Thoracic aorta (tissue), 2 donors: ENCODE data around the gene DNAJC11. TPM values are rescaled to one million over a fixed set of nuclear protein-coding genes. Genes with fewer than 3 reads are reported as not detected.
"Not testable (repeated sequence)": the region's sequence is repeated elsewhere in the genome, so short reads cannot be mapped to it uniquely, and the experiment has no call there.

Experiments
- ATAC-seq: fragments of 150-250 bp; one replicate; pipeline ENCODE4 v1.8.0; 2017; ENCODE audit warnings: low read depth; ENCODE audit not compliant: insufficient number of reproducible peaks, low FRiP score
- DNase-seq: peaks from one replicate; pipeline ENCODE4 v3.0.0-alpha.2; 2020; ENCODE audit warnings: low spot score
- H3K27ac ChIP-seq, 2 donors: fragments of 200-600 bp; sonication (generic); 1 replicate in 1 of 2; 2 replicates in 1 of 2; pipeline ENCODE4 v1.5.1; 2016; ENCODE audit warnings: mild to moderate bottlenecking in 2 of 2, moderate library complexity in 2 of 2
- H3K27me3 ChIP-seq: fragments of 200-600 bp; sonication (generic); replicated peaks from 2 replicates; pipeline ENCODE4 v1.6.0; 2016; ENCODE audit warnings: mild to moderate bottlenecking; ENCODE audit not compliant: insufficient read depth
- H3K36me3 ChIP-seq: fragments of 200-600 bp; sonication (generic); one replicate; pipeline ENCODE4 v1.5.1; 2016
- H3K4me1 ChIP-seq, 2 donors: fragments of 200-600 bp; sonication (generic); 1 replicate in 1 of 2; 2 replicates in 1 of 2; pipeline versions ENCODE4 v1.5.1 to v1.6.0; 2016; ENCODE audit warnings: low read depth in 2 of 2, mild to moderate bottlenecking in 1 of 2; ENCODE audit not compliant: control insufficient read depth in 1 of 2
- H3K4me3 ChIP-seq: fragments of 200-600 bp; sonication (generic); 2 replicates; pipeline ENCODE4 v1.5.1; 2016; ENCODE audit warnings: mild to moderate bottlenecking
- H3K9me3 ChIP-seq: fragments of 200-600 bp; sonication (generic); 2 replicates; pipeline ENCODE4 v1.5.1; 2016
- total RNA-seq, 2 donors: library from RNA; depleted of rRNA; stranded (reverse); fragments of >200 nt; gene quantifications; one replicate each; pipeline versions ENCODE4 v1.1.0 to v1.2.3, GENCODE V29; 2016
- TF ChIP-seq, protein P1 (sequence below): fragments of 200-600 bp; sonication (generic); IDR thresholded peaks from one replicate; pipeline ENCODE4 v1.5.1; 2019; ENCODE audit warnings: antibody characterized with exemption

The DNAJC11 gene
- total RNA-seq, 2 donors from 2014 or later, result 19.4 to 40.4 TPM

DNA sequence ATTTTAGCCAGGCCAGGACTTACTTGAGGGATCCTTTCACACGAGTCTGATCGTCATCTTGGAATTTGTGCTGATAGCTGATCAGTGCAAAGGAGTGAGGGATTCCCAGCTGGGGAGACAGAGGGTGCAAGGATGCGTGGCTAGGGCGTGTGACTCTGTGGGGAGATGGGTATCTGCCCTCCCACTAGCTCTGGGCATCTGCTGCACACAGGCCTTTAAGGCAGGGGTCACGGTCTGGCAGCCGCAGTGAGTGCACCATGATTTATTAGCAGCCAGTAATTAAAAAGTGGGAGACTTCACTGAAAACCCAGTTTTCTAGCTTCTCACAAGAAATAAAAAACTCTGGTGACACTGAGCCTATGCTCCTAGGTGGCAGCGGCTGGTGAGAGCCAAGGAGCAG is 56.6 kb downstream of the DNAJC11 start:
- H3K4me1 ChIP-seq, result no peaks in the 10 kb centered on the region

DNA sequence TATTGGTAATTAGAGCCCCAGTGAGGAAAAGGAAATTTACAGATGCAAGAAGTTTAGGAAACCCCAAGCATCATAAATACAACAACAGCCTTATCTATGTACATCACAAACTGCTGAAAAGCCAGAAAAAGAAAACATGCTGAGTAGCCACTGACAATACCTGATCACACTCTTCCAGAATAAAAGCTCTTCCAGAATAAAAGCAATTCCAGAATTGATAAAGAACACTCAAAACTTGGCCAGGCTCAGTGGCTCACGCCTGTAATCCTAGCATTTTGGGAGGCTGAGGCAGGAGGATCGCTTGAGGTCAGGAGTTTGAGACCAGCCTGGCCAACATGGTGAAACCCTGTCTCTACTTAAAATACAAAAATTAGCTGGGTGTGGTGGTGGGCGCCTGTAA is 60.7 kb downstream of the DNAJC11 start:
- H3K36me3 ChIP-seq, result peaks cover 35% of the 10 kb centered on the region

More for the DNA sequence above, 56.6 kb downstream of the DNAJC11 start:
- TF ChIP-seq, protein P1, sequence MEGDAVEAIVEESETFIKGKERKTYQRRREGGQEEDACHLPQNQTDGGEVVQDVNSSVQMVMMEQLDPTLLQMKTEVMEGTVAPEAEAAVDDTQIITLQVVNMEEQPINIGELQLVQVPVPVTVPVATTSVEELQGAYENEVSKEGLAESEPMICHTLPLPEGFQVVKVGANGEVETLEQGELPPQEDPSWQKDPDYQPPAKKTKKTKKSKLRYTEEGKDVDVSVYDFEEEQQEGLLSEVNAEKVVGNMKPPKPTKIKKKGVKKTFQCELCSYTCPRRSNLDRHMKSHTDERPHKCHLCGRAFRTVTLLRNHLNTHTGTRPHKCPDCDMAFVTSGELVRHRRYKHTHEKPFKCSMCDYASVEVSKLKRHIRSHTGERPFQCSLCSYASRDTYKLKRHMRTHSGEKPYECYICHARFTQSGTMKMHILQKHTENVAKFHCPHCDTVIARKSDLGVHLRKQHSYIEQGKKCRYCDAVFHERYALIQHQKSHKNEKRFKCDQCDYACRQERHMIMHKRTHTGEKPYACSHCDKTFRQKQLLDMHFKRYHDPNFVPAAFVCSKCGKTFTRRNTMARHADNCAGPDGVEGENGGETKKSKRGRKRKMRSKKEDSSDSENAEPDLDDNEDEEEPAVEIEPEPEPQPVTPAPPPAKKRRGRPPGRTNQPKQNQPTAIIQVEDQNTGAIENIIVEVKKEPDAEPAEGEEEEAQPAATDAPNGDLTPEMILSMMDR, result no peak
- Histone ChIP-seq H3K36me3 (peaks cover 19% of the 10 kb centered on the region), H3K27me3 (no peaks in the 10 kb centered on the region), H3K4me3 (no peak overlapping the region), H3K9me3 (no peaks in the 10 kb centered on the region), H3K27ac (no peak overlapping the region)
- ATAC-seq (no peak), DNase-seq (no peak)

DNA sequence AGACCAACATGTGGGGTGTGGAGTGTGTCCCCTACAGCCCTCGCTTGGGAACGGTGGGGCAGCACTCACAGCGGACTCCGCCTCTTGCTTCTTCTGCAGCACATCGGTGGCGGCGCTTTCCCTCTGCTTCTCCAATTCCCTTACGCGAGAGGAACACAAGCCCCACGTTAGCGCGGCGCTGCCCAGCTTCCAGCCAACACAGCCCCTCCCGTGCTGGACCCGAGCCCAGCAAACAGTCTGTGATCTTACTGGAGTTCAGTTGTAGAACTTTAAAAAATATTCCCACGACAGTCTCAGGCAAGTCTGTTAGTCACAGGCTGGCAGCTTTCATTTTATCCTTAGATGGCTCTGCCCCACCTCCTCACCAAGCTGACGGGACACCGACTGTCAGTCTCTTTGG is 63.4 kb downstream of the DNAJC11 start:
- Histone ChIP-seq H3K27ac (peak overlapping the region; percentile 64 to 68), H3K9me3 (no peaks in the 10 kb centered on the region), H3K4me3 (peak overlapping the region; percentile 34), H3K4me1 (peaks cover 5 to 17% of the 10 kb centered on the region in 2 donors), H3K27me3 (no peaks in the 10 kb centered on the region), H3K36me3 (peaks cover 33% of the 10 kb centered on the region)
- peak; percentile 81 for ATAC-seq
- TF ChIP-seq, protein P1, result no peak
- peak; percentile 86 for DNase-seq

More for the DNA sequence above, 60.7 kb downstream of the DNAJC11 start:
- H3K27me3 ChIP-seq, DNase-seq, H3K4me3 ChIP-seq, H3K27ac ChIP-seq, ATAC-seq, H3K9me3 ChIP-seq: not testable (repeated sequence)
- H3K4me1 ChIP-seq, result peaks cover 5 to 17% of the 10 kb centered on the region in 2 donors

DNA sequence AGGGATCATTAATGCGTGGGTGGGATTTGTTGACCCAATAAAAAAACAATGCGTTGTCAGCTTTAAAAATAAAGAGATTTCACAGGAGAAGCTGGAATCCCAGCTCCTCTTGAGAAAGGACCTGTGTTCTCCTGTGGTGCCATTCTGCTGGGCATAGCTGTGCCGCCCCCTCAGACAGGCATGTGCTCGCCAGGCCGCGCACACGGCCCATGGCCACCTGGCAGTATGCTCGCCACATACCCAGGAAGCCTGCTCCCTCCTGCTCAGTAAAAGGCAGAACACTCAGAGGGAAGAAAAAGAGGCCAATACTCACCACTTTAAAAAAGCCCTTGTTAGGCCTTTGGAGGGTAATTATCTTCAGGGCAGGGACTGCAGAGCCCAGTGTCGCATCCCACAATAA is 63.8 kb downstream of the DNAJC11 start:
- Histone ChIP-seq H3K9me3 (no peaks in the 10 kb centered on the region), H3K27me3 (no peaks in the 10 kb centered on the region), H3K4me1 (peaks cover 5 to 17% of the 10 kb centered on the region in 2 donors), H3K36me3 (peaks cover 34% of the 10 kb centered on the region), H3K27ac (peak overlapping the region; percentile 64 to 68), H3K4me3 (peak overlapping the region; percentile 34)
- DNase-seq (no peak), ATAC-seq (no peak)
- TF ChIP-seq, protein P1, result no peak

DNA sequence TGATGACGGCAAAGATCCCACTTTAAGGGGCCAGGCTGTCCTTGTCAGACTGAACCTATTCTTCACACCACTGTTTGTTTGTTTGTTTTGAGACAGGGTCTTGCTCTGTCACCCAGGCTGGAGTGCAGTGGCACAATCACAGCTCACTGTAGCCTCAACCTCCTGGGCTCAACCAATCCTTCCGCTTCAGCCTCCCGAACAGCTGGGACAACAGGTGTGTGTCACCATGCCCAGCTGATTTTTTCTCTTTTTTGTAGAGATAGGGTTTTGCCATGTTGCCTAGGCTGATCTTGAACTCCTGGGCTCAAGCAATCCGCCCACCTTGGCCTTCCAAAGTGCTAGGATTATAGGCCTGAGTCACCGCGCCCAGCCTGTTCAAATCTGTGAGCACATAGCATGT is 64.8 kb downstream of the DNAJC11 start:
- Histone ChIP-seq H3K36me3 (peaks cover 42% of the 10 kb centered on the region), H3K27ac (peak overlapping the region in 1 of 2 donors; percentile 68)

DNA sequence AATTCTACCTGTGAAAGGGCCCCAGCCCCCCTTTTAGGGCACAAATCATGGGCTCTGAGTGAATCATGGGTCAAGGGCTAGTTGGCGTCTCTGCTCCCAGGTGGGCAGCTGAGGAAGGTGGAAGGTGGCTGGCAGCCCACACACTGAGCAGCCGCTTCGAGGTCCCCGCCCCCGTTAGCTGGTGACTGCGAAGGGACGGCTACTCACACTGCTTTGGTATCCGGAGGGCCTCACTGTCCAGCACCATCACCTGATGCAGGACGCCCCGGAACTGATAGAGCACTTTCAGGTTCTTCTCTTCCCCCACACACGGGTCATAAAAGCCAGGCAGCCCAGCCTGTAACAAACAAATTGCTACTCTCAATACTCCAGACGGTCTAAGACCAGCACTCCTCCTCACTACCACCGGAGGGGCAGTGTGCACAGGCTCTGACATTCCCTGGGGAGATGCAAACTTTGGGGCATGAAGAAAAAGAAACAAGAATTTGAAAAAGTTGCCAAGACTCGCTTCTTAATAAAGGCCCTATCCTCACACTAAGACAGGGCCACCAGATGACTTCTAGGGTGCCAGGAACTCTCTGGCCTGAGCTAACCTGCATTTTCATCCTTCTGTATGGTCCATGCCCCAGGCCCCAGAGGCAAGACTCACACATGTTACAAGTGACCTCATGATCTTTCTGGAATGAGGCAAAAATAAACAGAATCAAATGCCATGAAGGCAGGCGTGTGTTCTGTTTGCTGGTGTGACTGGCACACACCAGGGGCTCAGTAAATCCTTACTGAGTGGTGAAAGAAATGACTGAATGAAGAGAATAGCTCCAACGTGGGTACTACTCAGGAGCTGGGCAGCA is 65.5 kb downstream of the DNAJC11 start:
- Histone ChIP-seq H3K4me1 (peaks cover 5 to 17% of the 10 kb centered on the region in 2 donors), H3K27ac (no peak overlapping the region), H3K27me3 (no peaks in the 10 kb centered on the region), H3K36me3 (peaks cover 42% of the 10 kb centered on the region), H3K9me3 (no peaks in the 10 kb centered on the region), H3K4me3 (no peak overlapping the region)
- TF ChIP-seq, protein P1, result no peak
- DNase-seq (no peak), ATAC-seq (no peak)

More for the DNA sequence above, 64.8 kb downstream of the DNAJC11 start:
- H3K27me3 ChIP-seq, H3K4me3 ChIP-seq, ATAC-seq, DNase-seq, H3K9me3 ChIP-seq: not testable (repeated sequence)
- H3K4me1 ChIP-seq, result peaks cover 5 to 17% of the 10 kb centered on the region in 2 donors
